RPMI7951 (cell line): ENCODE measurements around the gene NOMO2. TPM values are rescaled to one million over a fixed set of nuclear protein-coding genes. Genes with fewer than 3 reads are reported as not detected.
"Not testable (repeated sequence)": the region's sequence is repeated elsewhere in the genome, so short reads cannot be mapped to it uniquely, and the experiment has no call there.

Source experiments
- DNase-seq: peaks from one replicate; pipeline ENCODE4 v3.0.0-alpha.2; 2012; ENCODE audit warnings: low read depth
- total RNA-seq: library from RNA; depleted of rRNA; stranded (reverse); fragments of >200 nt; shearing (Covaris generic); gene quantifications from 2 replicates; pipeline ENCODE4 v1.2.3, GENCODE V29; 2014; rRNA removed

NOMO2 gene
- 71.0 and 80.0 TPM in 2 replicates for total RNA-seq

GRCh38 chr16:18561727-18562314 is at the start of gene NOMO2:
NOMO2 (minus strand) TSS chr16:18562097; CDS start chr16:18562040, 57 bp downstream.
- peak; percentile 14 for DNase-seq

- not testable (repeated sequence) for DNase-seq
Observed at GRCh38 chr16:18610147-18610803, 48.4 kb upstream of the NOMO2 start.

- not testable (repeated sequence) for DNase-seq
Observed at GRCh38 chr16:18608271-18608670, 46.4 kb upstream of the NOMO2 start.

GRCh38 chr16:18603572-18604246 is 41.8 kb upstream of the NOMO2 start:
- DNase-seq: not testable (repeated sequence)

- DNase-seq: not testable (repeated sequence)
Observed at GRCh38 chr16:18598582-18598981, 36.7 kb upstream of the NOMO2 start.

- DNase-seq: not testable (repeated sequence)
Observed at GRCh38 chr16:18597734-18598133, 35.8 kb upstream of the NOMO2 start.

GRCh38 chr16:18597319-18597718 is 35.4 kb upstream of the NOMO2 start:
- peak; percentile 49 for DNase-seq

GRCh38 chr16:18595796-18596195 is 33.9 kb upstream of the NOMO2 start:
- not testable (repeated sequence) for DNase-seq

- DNase-seq: peak; percentile 65
Observed at GRCh38 chr16:18594880-18595279, 33.0 kb upstream of the NOMO2 start.

- not testable (repeated sequence) for DNase-seq
Observed at GRCh38 chr16:18593904-18594303, 32.0 kb upstream of the NOMO2 start.

GRCh38 chr16:18592982-18593381 is 31.1 kb upstream of the NOMO2 start:
- not testable (repeated sequence) for DNase-seq

GRCh38 chr16:18591908-18592307 is 30.0 kb upstream of the NOMO2 start:
- peak; percentile 34 for DNase-seq

GRCh38 chr16:18591441-18591840 is 29.5 kb upstream of the NOMO2 start:
- DNase-seq: not testable (repeated sequence)

- not testable (repeated sequence) for DNase-seq
Observed at GRCh38 chr16:18589806-18590205, 27.9 kb upstream of the NOMO2 start.

GRCh38 chr16:18586560-18587540 is 25.0 kb upstream of the NOMO2 start:
- DNase-seq: not testable (repeated sequence)

GRCh38 chr16:18585789-18586188 is 23.9 kb upstream of the NOMO2 start:
- not testable (repeated sequence) for DNase-seq

GRCh38 chr16:18582902-18583301 is 21.0 kb upstream of the NOMO2 start:
- no peak for DNase-seq

GRCh38 chr16:18580396-18580795 is 18.5 kb upstream of the NOMO2 start:
- not testable (repeated sequence) for DNase-seq

GRCh38 chr16:18579261-18579660 is 17.4 kb upstream of the NOMO2 start:
- DNase-seq: not testable (repeated sequence)

- not testable (repeated sequence) for DNase-seq
Observed at GRCh38 chr16:18577942-18578341, 16.0 kb upstream of the NOMO2 start.

GRCh38 chr16:18575945-18576344 is 14.0 kb upstream of the NOMO2 start:
- DNase-seq: not testable (repeated sequence)
